ENCODE data around the gene C1orf159.

C1orf159 gene

GRCh38 chr1:1034439-1034781, 81.5 kb downstream of the C1orf159 start:
- no peak for DNase-seq

GRCh38 chr1:1033731-1034438, 82.0 kb downstream of the C1orf159 start:
- DNase-seq, result no peak

GRCh38 chr1:1033009-1033587, 82.8 kb downstream of the C1orf159 start:
- peak; percentile 72 for DNase-seq

- DNase-seq, result no peak
Measured at GRCh38 chr1:1032424-1032823, 83.5 kb downstream of the C1orf159 start.
